Fibroblast of lung (primary cell): ENCODE results near the gene PRAMEF14.
"Not testable (repeated sequence)": the region's sequence is repeated elsewhere in the genome, so short reads cannot be mapped to it uniquely, and the experiment has no call there.

Experiments used
- EZH2 ChIP-seq: IDR thresholded peaks from 2 replicates; pipeline ENCODE4 v1.5.1; 2012; ENCODE audit warnings: low read length, control low read depth, mild to moderate bottlenecking; ENCODE audit errors: missing control alignments
- TF ChIP-seq, protein P1 (sequence below), 2 donors: IDR thresholded peaks in 1 of 2; conservative IDR thresholded peaks in 1 of 2; 1 replicate in 1 of 2; 2 replicates in 1 of 2; pipeline ENCODE4 v1.5.1; 2011 to 2012; ENCODE audit warnings: low read length in 2 of 2, control low read depth in 1 of 2, inconsistent platforms in 1 of 2, low read depth in 1 of 2, mild to moderate bottlenecking in 1 of 2

DNA sequence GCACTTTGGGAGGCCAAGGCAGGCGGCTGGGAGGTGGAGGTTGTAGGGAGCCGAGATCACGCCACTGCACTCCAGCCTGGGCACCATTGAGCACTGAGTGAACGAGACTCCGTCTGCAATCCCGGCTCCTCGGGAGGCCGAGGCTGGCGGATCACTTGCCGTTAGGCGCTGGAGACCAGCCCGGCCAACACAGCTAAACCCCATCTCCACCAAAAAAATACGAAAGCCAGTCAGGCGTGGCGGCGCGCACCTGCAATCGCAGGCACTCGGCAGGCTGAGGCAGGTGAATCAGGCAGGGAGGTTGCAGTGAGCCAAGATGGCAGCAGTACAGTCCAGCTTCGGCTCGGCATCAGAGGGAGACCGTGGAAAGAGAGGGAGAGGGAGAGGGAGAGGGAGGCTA, 48.4 kb upstream of the PRAMEF14 start:
- TF ChIP-seq, protein P1, sequence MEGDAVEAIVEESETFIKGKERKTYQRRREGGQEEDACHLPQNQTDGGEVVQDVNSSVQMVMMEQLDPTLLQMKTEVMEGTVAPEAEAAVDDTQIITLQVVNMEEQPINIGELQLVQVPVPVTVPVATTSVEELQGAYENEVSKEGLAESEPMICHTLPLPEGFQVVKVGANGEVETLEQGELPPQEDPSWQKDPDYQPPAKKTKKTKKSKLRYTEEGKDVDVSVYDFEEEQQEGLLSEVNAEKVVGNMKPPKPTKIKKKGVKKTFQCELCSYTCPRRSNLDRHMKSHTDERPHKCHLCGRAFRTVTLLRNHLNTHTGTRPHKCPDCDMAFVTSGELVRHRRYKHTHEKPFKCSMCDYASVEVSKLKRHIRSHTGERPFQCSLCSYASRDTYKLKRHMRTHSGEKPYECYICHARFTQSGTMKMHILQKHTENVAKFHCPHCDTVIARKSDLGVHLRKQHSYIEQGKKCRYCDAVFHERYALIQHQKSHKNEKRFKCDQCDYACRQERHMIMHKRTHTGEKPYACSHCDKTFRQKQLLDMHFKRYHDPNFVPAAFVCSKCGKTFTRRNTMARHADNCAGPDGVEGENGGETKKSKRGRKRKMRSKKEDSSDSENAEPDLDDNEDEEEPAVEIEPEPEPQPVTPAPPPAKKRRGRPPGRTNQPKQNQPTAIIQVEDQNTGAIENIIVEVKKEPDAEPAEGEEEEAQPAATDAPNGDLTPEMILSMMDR (conservative IDR thresholded peaks at IDR 0.05 in 1 of 2, IDR thresholded peaks at IDR 0.05 in 1 of 2; ENCODE audit: low read depth in 1 of 2, low read length in 2 of 2), result not testable (repeated sequence)
- TF ChIP-seq EZH2, result not testable (repeated sequence)
